Measurements from ENCODE around the gene SDC3.

SDC3 gene

DNA sequence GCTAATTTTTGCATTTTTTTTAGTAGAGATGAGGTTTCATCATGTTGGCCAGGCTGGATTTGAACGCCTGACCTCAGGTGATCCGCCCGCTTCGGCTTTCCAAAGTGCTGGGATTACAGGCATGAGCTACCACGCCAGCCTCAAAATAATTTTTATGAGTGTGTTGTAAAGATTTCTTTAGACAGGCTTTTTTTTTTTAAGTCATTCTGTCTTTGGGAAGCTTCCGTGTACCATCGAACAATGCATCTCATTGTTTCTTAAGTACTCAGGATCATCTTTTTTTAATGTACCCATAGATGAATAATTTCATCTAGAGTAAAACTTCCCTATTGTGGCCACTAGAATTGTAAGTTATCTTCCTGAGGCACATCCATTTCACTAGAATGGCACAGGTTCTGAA is 19.6 kb upstream of the SDC3 start:
- DNase-seq = no peak

DNA sequence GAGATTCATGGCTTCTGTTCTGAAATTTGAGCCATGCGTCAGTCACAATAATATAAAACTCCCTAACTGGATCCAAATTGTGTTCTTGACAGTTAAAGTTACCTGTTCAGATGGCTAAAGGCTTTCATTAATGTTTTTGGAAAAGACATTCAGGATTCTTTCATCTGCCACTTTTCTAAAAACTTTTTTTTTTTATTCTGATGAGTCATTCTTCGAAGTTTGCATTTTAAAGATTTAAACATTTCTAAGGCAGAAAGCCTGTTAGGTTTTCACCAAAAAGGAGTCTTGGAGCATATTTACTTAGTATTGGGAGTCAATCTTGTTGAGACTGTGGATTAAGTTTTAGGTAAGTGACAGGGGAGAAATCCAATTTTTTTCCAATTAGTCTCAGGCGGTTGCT is 18.9 kb upstream of the SDC3 start:
- no peak for DNase-seq

DNA sequence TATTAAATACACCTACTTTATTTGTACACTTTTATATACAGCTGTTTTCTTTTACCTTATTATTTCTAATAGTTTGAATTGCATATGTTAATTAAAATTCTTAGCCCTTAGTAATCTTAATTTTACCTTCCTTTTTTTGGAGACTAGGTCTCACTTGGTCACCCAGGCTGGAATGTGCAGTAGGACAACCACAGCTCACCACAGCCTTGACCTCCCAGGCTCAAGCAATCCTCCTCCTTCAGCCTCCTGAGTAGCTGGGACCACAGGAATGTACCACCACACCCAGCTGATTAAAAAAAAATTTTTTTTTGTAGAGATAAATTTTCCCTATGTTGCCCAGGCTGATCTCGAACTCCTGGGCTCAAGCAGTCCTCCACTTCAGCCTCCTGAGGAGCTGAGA is 15.0 kb upstream of the SDC3 start:
- no peak for DNase-seq

DNA sequence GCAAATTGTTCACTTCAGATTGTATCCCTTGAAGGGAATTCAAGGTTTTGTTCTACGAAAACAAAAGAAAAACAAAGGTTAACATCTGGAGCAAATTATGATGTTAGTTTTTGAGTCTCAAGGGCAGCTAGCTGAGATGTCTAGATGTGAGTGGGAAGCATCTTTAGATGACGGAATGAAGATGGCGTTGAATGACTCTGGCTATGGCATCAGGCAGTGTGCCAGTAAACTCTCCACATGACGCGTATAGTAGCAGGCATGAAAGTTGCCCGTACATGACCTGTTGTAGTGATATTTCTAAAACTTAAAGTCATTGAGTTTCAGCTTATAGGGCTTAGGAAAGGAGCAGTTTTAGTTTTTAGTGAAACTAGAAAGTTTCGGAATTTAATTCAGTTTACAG is 12.3 kb upstream of the SDC3 start:
- no peak for DNase-seq

DNA sequence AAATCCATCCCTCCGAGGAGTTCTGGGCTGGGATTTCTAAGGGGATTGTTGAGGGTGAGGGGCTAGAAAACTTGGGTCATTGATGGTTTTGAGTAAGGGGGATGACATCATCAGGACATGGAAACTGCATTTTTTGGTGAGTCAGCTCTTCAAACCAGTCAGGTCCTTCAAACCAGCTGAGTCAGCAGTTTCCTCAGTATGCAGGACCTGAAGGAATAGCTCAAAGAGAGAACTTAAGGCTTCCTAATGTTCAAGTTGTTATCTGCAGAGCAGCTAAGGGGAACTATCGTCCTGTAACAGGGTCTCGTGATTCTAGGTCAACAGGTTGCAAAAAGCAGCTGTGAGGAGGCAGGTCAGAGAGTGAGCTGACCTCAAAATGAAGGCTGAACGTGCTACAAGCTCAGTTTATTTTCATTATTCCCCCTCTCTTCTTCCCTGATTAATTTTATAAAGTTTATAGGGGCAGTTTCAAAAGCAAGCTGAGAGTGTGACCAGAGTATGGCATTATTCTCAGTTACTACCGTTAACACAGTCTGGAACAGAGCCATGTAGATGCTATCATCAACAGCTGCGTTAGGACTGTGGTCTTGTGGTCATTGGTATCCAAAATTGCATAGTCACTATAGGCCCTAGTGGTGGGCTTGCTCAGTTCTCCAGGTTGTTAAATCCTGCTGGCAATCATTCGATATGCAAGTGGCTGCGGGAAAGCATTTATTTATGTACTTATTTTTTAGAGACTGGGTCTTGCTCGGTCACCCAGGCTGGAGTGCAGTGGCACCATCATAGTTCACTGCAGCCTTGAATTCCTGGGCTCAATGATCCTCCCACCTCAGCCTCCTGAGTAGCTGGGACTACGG is 10.7 kb upstream of the SDC3 start:
- DNase-seq = peak; percentile 17

DNA sequence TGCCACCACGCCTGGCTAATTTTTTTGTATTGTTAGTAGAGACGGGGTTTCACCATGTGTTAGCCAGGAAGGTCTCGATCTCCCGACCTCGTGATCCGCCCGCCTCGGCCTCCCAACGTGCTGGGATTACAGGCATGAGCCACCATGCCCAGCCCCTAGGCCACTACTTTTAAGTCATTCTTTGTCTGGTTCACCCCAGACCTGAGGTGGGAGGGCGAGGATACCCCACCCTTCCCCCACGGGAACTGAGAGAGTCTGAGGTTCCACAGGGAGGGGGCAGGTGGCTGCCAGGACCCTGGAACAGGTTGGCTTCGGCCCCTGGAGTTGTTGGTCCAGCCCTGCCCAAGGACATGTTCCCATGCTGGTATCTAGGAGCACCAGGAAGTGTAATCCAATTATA is 7.7 kb upstream of the SDC3 start:
- DNase-seq = no peak

DNA sequence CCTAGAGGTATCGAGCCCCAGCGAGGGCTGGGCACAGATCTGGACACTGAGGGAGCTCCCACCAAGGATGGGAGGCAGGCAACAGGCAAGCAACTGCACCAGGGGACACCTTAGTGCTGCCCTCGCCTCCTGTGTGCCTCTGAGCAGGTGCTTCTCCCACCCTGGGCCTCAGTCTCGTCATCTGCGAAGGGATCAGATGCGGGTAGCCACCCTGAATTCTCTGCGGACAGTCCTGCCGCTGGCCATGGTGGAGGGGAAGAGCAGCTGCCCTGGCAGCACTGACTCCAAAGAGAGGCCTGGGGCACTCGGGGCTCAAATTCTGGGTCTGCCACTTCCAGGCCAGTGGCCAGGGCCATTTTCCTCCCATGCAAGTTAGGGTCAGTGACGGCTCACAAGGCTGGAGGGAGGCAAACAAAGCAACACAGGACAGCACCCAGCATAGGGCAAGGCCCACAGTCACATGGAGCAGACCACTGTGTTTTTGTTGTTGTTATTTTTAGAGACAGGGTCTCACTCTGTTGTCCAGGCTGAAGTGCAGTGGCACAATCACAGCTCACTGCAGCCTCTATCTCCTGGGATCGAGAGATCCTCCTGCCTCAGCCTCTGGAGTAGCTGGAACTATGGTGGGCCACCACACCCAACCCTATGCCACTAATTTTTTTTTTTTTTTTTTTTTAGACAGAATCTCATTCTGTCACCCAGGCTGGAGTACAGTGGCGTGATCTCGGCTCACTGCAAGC is 7.1 kb upstream of the SDC3 start:
- DNase-seq = no peak

DNA sequence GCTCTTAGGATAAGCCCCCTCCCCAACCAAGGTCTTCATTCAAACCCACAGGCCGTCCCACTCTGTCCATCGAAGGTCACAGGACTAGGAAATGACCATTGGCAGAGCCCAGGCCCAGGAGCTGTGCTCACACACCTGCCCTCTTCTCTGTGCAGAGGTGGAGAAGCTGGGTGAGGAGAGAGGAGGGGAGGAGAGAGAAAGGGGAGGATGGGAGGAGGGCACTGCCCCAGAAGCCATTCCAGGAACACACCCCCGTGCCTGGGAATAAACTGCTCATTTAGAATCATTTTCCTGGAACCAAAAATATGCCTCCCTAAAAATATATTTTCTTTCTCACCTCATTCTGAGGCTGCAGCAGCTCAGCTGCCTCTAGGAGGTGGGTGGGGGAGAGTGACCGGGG is 6.4 kb upstream of the SDC3 start:
- no peak for DNase-seq

DNA sequence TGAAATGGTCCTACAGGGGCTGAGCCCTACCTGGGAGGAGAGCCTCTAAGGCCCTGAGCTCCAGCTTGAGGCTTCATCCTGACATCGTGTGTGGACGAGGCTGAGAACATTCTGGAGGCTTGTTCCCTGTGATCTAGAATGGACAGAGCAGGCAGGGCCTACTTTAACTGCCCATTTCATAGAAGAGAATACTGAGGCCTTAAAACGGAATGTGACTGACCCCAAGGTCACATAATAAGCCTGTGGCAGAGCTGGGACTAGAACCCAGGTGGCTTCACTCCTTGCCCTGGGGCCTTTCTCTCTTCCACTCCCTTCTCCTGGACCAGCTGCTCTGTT is 6.0 kb upstream of the SDC3 start:
- DNase-seq = no peak

DNA sequence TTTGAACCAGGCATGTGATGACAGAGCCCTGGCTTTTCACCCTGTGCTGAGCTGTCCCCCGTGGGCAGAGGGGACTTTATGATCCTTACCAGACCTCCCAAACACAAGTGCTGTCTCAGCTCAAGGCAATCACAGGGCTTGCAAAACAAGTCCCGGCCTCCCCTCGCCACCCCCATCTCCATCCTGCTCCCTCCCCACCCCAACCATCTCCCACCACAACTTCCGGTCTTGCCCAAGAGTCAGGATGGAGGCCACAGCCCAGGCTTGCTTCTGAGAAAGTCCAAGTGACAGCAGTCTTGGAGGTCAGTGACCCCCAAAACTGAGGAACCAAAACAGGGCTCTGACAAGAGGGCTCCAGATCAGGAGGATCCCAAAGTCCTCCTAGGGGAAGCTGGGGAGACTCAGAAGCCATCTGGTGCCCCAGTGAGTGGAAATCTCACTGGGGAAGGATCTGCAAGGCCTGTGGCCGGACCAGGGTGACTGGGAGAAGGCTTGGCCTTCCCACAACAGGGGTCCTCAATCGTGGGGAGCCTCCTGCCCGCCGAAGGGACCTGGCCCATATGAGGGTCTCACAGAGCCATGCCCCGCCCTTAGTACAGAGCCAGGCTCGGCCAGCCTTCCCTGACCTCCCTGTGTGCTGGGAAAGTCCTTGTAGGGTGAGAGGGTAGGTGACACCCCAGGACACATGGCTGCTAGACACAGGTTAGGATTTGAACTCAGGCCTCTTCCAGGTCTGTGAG is 4.5 kb upstream of the SDC3 start:
- peak; percentile 25 for DNase-seq

DNA sequence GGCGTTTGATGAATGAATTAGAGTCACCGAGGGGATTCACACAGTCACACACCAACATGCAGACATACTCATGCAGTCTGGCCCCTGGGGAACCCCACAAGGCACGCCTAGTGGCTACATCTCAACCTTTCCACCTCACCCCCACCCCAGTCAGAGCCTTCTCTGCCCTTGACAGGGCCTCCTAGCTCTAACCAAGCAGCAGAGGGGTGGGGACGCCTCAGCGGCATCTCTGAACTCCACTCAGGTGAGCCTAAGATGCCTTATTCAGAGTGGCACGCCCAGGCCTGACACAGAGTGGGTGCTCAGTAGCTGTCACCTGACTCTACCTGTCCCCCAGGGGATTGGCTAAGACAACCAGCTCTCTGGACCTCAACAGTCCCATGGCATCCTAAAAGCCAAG is 3.7 kb upstream of the SDC3 start:
- no peak for DNase-seq

DNA sequence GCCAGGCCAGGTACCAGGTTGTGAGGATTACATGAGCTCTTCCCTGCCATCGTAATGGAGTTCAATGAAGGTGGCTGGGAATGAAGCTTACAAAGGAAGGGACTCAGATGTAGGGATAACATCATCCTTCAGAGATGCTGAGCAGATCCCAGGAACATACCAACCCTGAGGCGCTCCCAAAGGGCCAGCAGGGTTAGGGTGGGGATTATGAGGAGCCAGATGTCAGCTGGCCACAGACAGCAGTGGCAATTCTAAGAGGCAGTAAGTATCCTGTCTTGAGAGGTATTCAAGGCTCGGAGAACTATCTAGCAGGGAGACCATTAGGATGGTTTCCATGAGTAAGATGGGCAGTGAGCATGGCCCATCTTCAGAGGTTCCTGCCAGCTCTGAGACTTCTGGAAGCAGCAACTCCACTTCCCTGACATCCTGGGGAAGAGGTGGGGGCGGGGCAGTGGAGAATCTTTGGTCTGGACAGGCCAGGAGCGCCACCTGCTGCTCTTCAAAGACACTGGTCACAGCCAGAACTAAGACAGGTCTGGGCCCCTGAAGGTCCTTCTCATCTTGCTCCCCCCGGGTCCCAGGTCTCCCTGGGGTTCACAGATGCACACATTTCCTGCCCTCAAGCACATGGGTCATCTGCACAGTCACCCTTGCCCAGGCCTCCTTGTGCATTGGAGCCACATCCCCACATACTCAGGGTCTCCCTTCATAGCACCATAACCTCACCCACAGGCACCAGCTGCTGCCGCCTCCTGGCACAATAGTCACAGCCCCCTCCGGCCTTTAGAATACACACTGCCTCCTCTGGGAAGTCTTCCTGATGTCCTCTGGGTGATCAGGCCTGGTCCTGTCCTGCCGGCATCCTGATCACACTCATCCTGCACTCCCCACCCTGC is 2.7 kb upstream of the SDC3 start:
- DNase-seq = peak; percentile 25

DNA sequence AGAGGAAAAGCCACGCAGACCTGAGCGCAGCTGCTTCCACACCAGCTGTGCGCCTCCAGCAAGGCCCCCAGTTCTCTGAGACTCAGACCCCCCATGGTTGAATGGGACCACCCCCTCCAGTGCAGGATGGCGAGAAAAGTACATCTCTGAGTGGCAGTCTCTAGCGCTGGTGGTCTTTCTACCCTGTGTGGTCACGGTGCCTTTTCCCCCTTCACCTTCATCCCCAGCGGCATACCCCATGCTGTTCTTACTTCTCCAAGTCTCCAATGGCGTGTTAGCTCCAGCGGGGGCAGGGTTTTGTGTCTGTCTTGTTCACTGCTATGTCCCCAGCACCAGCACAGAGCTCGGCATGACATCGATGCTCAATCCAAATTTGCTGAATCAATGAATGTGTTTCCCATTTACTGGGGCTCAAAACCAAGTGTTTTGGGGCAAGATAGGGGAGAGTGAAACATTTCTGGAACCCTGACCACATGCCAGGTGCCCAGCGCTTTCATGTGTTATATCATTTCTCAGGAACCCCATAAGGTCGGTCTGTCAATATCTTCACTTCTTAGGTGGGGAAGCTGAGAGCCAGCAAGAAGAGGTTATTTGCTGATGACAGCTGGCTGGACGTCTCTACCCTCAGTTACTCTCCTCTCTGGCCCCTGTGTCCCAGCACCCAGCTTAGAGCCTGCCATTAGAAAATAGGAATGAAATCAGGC is 959 bp upstream of the SDC3 start:
- DNase-seq = no peak

DNA sequence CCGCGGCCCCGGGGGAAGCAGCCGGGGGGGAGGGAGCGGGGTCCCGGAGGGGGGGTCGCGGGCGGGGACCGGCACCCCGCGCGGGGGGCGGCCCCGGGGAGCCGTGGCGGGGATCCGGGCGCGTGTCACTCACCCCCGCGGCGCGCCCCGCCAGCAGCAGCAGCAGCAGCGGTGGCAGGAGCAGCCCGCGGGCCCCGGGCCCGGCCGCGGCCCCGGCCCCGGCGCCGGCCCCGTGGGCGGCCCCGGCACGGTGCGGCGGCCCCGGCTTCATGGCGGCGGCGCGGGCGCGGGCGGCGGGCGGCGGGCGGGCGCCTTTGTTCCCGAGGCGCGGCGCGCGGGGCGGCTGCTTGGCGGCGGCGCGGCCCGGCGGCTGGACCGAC is 252 bp downstream of the SDC3 start:
- DNase-seq = no peak

DNA sequence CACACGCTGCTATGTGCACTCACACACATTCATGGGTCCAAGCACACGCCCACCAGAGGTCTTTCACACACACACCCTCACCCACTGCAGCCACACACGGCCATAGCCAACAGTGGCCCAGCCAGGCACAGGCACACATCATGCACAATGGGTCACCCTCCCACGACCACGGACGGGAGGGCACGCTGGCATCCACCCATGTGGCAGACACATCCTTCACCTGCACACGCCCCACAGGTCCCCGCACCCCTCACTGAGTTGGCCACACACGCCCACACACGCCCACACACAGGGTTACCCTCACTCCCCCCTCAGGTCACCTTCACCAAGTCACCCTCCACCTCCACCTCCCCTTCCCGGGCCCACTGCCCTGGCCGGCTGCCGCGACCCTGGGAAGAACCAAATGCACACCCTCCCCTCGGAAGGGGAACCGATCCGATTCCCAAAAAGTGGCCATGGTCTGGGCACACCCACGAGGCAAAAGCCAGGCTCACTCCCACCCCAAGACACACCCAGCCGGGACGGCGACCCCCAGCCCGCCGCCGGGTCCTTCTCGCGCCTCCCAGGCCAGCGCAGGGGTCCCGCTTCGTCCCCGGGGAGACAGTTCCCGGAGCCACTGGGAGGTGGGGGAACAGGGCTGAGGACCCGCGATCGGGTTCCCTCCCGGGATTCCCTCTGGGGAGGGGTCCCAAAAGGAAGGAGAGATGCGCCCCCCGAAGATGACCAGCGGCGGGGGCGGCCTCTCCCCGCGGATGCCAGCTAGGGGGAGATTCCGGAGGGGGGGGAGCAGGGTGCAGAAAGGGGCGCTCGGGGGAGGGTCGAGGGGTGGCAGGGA is 860 bp downstream of the SDC3 start:
- no peak for DNase-seq

DNA sequence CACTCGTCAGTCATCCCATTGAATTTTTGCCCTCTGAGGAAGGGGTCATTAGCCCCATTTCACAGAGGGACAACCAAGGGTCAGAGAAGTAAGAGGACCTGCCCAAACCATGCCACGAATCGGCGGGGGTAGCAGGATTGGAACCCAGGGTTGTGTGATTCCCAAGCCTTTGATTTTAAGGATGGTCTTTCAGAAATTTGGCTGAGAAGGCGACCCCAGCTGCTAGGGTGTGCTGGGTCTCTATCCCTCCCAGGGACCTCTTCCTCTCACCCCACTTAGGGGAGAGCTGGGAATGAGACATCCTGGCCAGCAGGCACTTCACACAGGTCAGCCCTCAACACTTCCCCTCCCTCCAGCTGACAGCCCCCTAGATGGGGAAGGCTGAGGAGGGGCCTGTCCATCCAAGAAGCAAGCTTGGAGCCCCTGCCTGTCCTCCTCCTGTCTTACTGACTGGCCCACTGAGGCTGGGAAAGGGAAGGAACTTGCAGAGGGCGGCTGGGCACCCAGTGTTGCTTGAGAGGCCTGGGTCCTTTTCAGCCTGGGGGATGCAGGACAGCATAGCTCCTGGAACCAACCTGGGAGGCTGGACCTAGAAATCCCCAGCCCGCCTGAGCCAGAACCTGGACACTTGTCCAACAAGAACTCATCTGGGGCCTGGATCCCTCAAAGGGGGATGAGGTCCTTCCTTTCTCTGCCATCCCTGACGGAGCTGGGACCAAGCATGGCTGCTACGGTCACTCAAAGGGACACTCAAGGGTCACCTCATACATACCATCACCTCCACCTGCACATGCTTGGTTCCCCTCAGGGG is 1.7 kb downstream of the SDC3 start:
- DNase-seq = no peak

DNA sequence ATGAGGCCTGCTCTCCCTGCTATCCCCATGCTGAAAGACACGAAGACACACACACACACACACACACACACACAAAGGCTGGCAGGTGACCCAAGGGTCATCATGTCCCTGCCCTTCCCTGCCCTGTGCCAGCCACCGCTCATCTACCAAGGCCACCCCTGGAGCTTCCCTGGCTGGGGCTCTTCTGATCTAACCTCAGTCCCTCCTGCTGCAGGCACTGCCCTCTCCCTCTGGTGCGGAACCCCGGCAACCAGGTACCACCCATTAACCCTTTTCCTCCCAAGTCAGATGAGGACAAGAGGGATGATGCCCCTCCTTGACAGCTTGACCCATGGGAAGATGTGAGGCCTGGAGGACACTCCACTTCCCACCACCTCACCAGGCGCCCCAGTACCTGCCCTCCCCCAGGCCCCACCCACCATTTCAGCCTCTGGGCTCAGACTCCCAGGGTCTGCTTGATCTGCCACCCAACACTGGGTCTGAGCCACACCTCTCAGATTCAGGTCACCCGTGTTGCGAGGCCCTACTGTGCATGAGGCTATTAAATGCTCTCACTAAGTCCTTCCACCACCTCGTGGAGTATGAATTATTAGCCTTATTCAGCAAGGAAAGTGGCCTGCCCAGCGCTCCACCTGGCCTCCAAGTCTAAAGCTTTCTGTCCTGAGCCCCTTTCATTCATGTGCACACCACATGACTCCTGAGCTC is 2.5 kb downstream of the SDC3 start:
- no peak for DNase-seq

DNA sequence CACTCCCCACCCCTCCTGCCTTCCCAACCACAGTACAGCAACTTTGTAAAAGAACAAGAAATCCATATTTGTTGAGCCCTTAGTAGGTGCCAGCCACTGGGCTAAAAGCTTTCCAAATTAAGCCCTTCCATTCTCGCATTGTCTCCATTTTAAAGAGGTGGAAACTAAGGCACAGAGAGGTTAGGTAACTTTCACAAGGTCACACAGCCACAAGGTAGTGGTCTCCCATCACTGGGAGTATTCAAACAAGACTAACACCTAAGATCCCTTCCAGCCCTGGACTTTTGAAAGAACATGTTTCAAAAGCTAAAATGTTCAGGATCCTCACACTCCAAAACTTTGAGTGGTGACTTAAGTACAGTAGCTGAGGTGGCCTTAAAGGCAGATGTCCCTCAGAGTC is 3.2 kb downstream of the SDC3 start:
- DNase-seq = no peak

DNA sequence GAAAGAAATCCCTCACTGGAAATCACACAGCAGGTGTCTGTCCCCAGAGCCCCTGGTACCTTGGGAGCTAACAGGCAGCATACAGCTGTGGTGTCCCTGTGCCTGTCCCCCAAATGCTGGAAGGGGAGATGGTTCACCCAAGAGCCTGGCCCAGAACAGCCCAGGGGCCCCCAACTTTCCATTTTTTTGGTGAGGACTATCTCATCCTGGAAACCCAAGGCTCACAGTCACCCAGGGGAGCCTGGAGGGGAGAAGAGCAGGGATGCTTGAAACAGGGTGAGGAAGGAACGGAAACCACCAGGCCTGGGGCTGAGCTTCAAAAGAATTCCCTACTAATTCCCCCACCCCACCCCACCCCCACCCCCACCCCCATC is 3.6 kb downstream of the SDC3 start:
- no peak for DNase-seq

Measured in NK-92 treated with Interleukin-12 subunit alpha and Interleukin-12 subunit beta, amount 100 ng/mL, for 24 hours (cell line).